ENCODE measurements around the gene CGB3. TPM values are rescaled to one million over a fixed set of nuclear protein-coding genes. Genes with fewer than 3 reads are reported as not detected.
A peak's percentile ranks its signal among the peaks of the same experiment; 100 is the strongest.

CGB3 gene
- total and polyA plus RNA-seq, 7 experiments from 2014 or later: not detected

GRCh38 chr19:49017041-49017665 is 7.0 kb downstream of the CGB3 start, which contains the start of gene LHB:
Gene LHB (minus strand): TSS chr19:49017091. CDS start chr19:49017081, 10 bp downstream.
- Mint-ChIP-seq H3K27me3 (peaks cover 0 to 22% (median 0%) of the 10 kb centered on the region in 5 donors), H3K36me3 (peaks cover 0 to 6% (median 0%) of the 10 kb centered on the region in 5 donors), H3K9me3 (no peaks in the 10 kb centered on the region), H3K27ac (peak within 1 kb of the TSS in 4 of 9 donors; percentile 25 to 45 (median 35)), H3K4me1 (peaks cover 7 to 22% (median 18%) of the 10 kb centered on the region in 7 donors), H3K4me3 (peak within 1 kb of the TSS; percentile 60 to 95 (median 90))
- ATAC-seq (no peak), DNase-seq (no peak)
- peaks cover 0 to 16% (median 0%) of the 10 kb centered on the region in 3 experiments for H3K36me3 ChIP-seq (ENCODE audit: control insufficient read depth in 2 of 3, insufficient read depth in 3 of 3, low read length in 3 of 3)
- POLR2A ChIA-PET: interaction anchor here (1.1 to 1.3 kb wide), 4 partner anchors 24 to 81 kb away, joined by 3 to 10 read pairs (median 4); partner anchors contain the start of genes GYS1 and RUVBL2
- H3K27ac ChIP-seq (ENCODE audit: low read depth, low read length): peak within 1 kb of the TSS; percentile 48
- peak within 1 kb of the TSS; percentile 76 for H3K4me3 ChIP-seq (ENCODE audit: low read length)
- H3K9me3 ChIP-seq (ENCODE audit: control insufficient read depth in 2 of 3, low read length in 3 of 3): no peaks in the 10 kb centered on the region
- H3K27me3 ChIP-seq (ENCODE audit: control insufficient read depth in 2 of 2, insufficient read depth in 2 of 2, low read length in 2 of 2): no peaks in the 10 kb centered on the region
- CTCF ChIA-PET: interaction anchor here (0.5 to 2.6 kb wide), 7 partner anchors 8 to 295 kb away, joined by 3 to 11 read pairs (median 4); no protein-coding TSS in a partner anchor
- H3K4me1 ChIP-seq (ENCODE audit: control insufficient read depth in 2 of 2, insufficient read depth in 2 of 2, low read length in 2 of 2): peaks cover 0 to 4% of the 10 kb centered on the region in 2 donors
- intact Hi-C loops (cut with micrococcal nuclease): loop anchor here in 1 of 2 donors (5.0 kb wide), 1 partner anchor 130 kb away; no protein-coding TSS in a partner anchor

GRCh38 chr19:49016067-49016839 is 7.9 kb downstream of the CGB3 start:
- Histone ChIP-seq H3K27me3 (ENCODE audit: control insufficient read depth in 2 of 2, insufficient read depth in 2 of 2, low read length in 2 of 2) (no peaks in the 10 kb centered on the region), H3K9me3 (ENCODE audit: control insufficient read depth in 2 of 3, low read length in 3 of 3) (no peaks in the 10 kb centered on the region), H3K4me1 (ENCODE audit: control insufficient read depth in 2 of 2, insufficient read depth in 2 of 2, low read length in 2 of 2) (peaks cover 0 to 4% of the 10 kb centered on the region in 2 donors), H3K36me3 (ENCODE audit: control insufficient read depth in 2 of 3, insufficient read depth in 3 of 3, low read length in 3 of 3) (peaks cover 0 to 25% (median 0%) of the 10 kb centered on the region in 3 experiments), H3K4me3 (ENCODE audit: low read length) (no peak overlapping the region), H3K27ac (ENCODE audit: low read depth, low read length) (no peak overlapping the region)
- H3K4me3 Mint-ChIP-seq: peak overlapping the region in 3 of 10 donors; percentile 21 to 30 (median 21)
- peaks cover 0 to 20% (median 0%) of the 10 kb centered on the region in 5 donors for H3K27me3 Mint-ChIP-seq
- H3K9me3 Mint-ChIP-seq: no peaks in the 10 kb centered on the region
- H3K27ac Mint-ChIP-seq: peak overlapping the region in 2 of 9 donors; percentile 22 to 45
- POLR2A ChIA-PET: no interaction called here
- CTCF ChIA-PET: interaction anchor here (1.1 kb wide), 1 partner anchor 16 kb away, joined by 3 read pairs; no protein-coding TSS in a partner anchor
- DNase-seq: no peak
- intact Hi-C loops (cut with micrococcal nuclease): loop anchor here in 1 of 2 donors (5.0 kb wide), 1 partner anchor 131 kb away; no protein-coding TSS in a partner anchor
- peaks cover 0 to 6% (median 0%) of the 10 kb centered on the region in 5 donors for H3K36me3 Mint-ChIP-seq
- peaks cover 6 to 21% (median 18%) of the 10 kb centered on the region in 7 donors for H3K4me1 Mint-ChIP-seq
- ATAC-seq: no peak

GRCh38 chr19:49014870-49015255 is 9.3 kb downstream of the CGB3 start:
- intact Hi-C loops (cut with micrococcal nuclease): loop anchor here in 1 of 2 donors (5.0 kb wide), 1 partner anchor 132 kb away; no protein-coding TSS in a partner anchor
- ATAC-seq: no peak
- Histone ChIP-seq H3K27me3 (ENCODE audit: control insufficient read depth in 2 of 2, insufficient read depth in 2 of 2, low read length in 2 of 2) (no peaks in the 10 kb centered on the region), H3K9me3 (ENCODE audit: control insufficient read depth in 2 of 3, low read length in 3 of 3) (no peaks in the 10 kb centered on the region), H3K4me3 (ENCODE audit: low read length) (no peak overlapping the region), H3K27ac (ENCODE audit: low read depth, low read length) (no peak overlapping the region), H3K36me3 (ENCODE audit: control insufficient read depth in 2 of 3, insufficient read depth in 3 of 3, low read length in 3 of 3) (peaks cover 0 to 38% (median 0%) of the 10 kb centered on the region in 3 experiments), H3K4me1 (ENCODE audit: control insufficient read depth in 2 of 2, insufficient read depth in 2 of 2, low read length in 2 of 2) (no peaks in the 10 kb centered on the region)
- H3K9me3 Mint-ChIP-seq: no peaks in the 10 kb centered on the region
- H3K4me3 Mint-ChIP-seq: peak overlapping the region in 1 of 10 donors; percentile 7
- DNase-seq: no peak
- ChIA-PET POLR2A (interaction anchor here (0.9 kb wide), 1 partner anchor 173 kb away, joined by 3 read pairs; no protein-coding TSS in a partner anchor), CTCF (interaction anchor here (1.1 kb wide), 1 partner anchor 14 kb away, joined by 3 read pairs; no protein-coding TSS in a partner anchor)
- H3K27ac Mint-ChIP-seq: no peak overlapping the region
- peaks cover 0 to 16% (median 12%) of the 10 kb centered on the region in 7 donors for H3K4me1 Mint-ChIP-seq
- H3K27me3 Mint-ChIP-seq: peaks cover 0 to 11% (median 0%) of the 10 kb centered on the region in 5 donors
- H3K36me3 Mint-ChIP-seq: peaks cover 0 to 11% (median 3%) of the 10 kb centered on the region in 5 donors

GRCh38 chr19:49014123-49014869 is 9.8 kb downstream of the CGB3 start:
- Histone ChIP-seq H3K36me3 (ENCODE audit: control insufficient read depth in 2 of 3, insufficient read depth in 3 of 3, low read length in 3 of 3) (peaks cover 0 to 44% (median 0%) of the 10 kb centered on the region in 3 experiments), H3K27ac (ENCODE audit: low read depth, low read length) (no peak overlapping the region), H3K9me3 (ENCODE audit: control insufficient read depth in 2 of 3, low read length in 3 of 3) (no peaks in the 10 kb centered on the region), H3K27me3 (ENCODE audit: control insufficient read depth in 2 of 2, insufficient read depth in 2 of 2, low read length in 2 of 2) (no peaks in the 10 kb centered on the region), H3K4me1 (ENCODE audit: control insufficient read depth in 2 of 2, insufficient read depth in 2 of 2, low read length in 2 of 2) (no peaks in the 10 kb centered on the region), H3K4me3 (ENCODE audit: low read length) (no peak overlapping the region)
- H3K4me3 Mint-ChIP-seq: peak overlapping the region in 1 of 10 donors; percentile 51
- POLR2A ChIA-PET: interaction anchor here (0.9 kb wide), 1 partner anchor 173 kb away, joined by 3 read pairs; no protein-coding TSS in a partner anchor
- no peaks in the 10 kb centered on the region for H3K9me3 Mint-ChIP-seq
- no peak for ATAC-seq
- peaks cover 0 to 15% (median 9%) of the 10 kb centered on the region in 7 donors for H3K4me1 Mint-ChIP-seq
- H3K27me3 Mint-ChIP-seq: peaks cover 0 to 10% (median 0%) of the 10 kb centered on the region in 5 donors
- intact Hi-C loops (cut with micrococcal nuclease): no loop called here
- no peak for DNase-seq
- H3K36me3 Mint-ChIP-seq: peaks cover 0 to 11% (median 3%) of the 10 kb centered on the region in 5 donors
- CTCF ChIA-PET: no interaction called here
- peak overlapping the region in 1 of 9 donors; percentile 67 for H3K27ac Mint-ChIP-seq

- no peak for DNase-seq
- Histone ChIP-seq H3K36me3 (ENCODE audit: control insufficient read depth in 2 of 3, insufficient read depth in 3 of 3, low read length in 3 of 3) (peaks cover 0 to 59% (median 3%) of the 10 kb centered on the region in 3 experiments), H3K4me1 (ENCODE audit: control insufficient read depth in 2 of 2, insufficient read depth in 2 of 2, low read length in 2 of 2) (no peaks in the 10 kb centered on the region), H3K27ac (ENCODE audit: low read depth, low read length) (no peak overlapping the region), H3K4me3 (ENCODE audit: low read length) (no peak overlapping the region), H3K27me3 (ENCODE audit: control insufficient read depth in 2 of 2, insufficient read depth in 2 of 2, low read length in 2 of 2) (no peaks in the 10 kb centered on the region), H3K9me3 (ENCODE audit: control insufficient read depth in 2 of 3, low read length in 3 of 3) (no peaks in the 10 kb centered on the region)
- H3K36me3 Mint-ChIP-seq: peaks cover 0 to 16% (median 4%) of the 10 kb centered on the region in 5 donors
- H3K9me3 Mint-ChIP-seq: no peaks in the 10 kb centered on the region
- no peaks in the 10 kb centered on the region for H3K4me1 Mint-ChIP-seq
- ChIA-PET CTCF (interaction anchor here (0.6 kb wide), 1 partner anchor 9 kb away, joined by 3 read pairs; no protein-coding TSS in a partner anchor), POLR2A (no interaction called here)
- no peaks in the 10 kb centered on the region for H3K27me3 Mint-ChIP-seq
- no peak for ATAC-seq
- H3K4me3 Mint-ChIP-seq: no peak overlapping the region
- intact Hi-C loops (cut with micrococcal nuclease): no loop called here
- H3K27ac Mint-ChIP-seq: no peak overlapping the region
These were observed 12.9 kb downstream of the CGB3 start for GRCh38 chr19:49011194-49011593.
